Measurements from ENCODE around the gene ZNF658. TPM values are rescaled to one million over a fixed set of nuclear protein-coding genes. Genes with fewer than 3 reads are reported as not detected.
"Not testable (repeated sequence)": the region's sequence is repeated elsewhere in the genome, so short reads cannot be mapped to it uniquely, and the experiment has no call there.

The ZNF658 gene
- total RNA-seq, 1 experiment from 2014 or later = 3.5 TPM

DNA sequence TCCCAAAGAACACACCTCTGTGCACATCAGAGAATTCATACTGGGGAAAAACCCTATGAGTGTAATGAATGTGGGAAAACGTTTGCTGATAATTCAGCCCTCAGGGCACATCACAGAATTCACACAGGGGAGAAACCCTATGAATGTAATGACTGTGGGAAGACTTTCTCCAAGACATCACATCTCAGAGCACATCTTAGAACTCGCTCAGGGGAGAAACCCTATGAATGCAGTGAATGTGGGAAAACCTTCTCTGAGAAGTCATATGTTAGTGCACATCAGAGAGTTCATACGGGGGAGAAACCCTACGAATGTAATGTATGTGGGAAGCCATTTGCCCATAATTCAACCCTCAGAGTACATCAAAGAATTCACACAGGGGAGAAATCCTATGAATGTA is 19.5 kb downstream of the ZNF658 start:
- CTCF ChIA-PET; H3K4me1 ChIP-seq (ENCODE audit: insufficient read depth, low read length, poor library complexity, severe bottlenecking); H3K27me3 ChIP-seq (replicated peaks; ENCODE audit: insufficient read depth, low read depth, low read length, poor library complexity); H3K36me3 ChIP-seq (ENCODE audit: insufficient read depth, low read length, poor library complexity, severe bottlenecking); DNase-seq (ENCODE audit: low spot score); H3K9me3 ChIP-seq (ENCODE audit: low read depth, low read length, poor library complexity, severe bottlenecking); BruUV-seq (replicated peaks); intact Hi-C loops (cut with micrococcal nuclease; ENCODE audit: unreplicated experiment); H3K27ac ChIP-seq (ENCODE audit: low read depth, low read length, poor library complexity, severe bottlenecking); H3K4me3 ChIP-seq (ENCODE audit: low read depth, low read length, poor library complexity, severe bottlenecking); POLR2A ChIA-PET (ENCODE audit: low non-redundant PET): not testable (repeated sequence)

DNA sequence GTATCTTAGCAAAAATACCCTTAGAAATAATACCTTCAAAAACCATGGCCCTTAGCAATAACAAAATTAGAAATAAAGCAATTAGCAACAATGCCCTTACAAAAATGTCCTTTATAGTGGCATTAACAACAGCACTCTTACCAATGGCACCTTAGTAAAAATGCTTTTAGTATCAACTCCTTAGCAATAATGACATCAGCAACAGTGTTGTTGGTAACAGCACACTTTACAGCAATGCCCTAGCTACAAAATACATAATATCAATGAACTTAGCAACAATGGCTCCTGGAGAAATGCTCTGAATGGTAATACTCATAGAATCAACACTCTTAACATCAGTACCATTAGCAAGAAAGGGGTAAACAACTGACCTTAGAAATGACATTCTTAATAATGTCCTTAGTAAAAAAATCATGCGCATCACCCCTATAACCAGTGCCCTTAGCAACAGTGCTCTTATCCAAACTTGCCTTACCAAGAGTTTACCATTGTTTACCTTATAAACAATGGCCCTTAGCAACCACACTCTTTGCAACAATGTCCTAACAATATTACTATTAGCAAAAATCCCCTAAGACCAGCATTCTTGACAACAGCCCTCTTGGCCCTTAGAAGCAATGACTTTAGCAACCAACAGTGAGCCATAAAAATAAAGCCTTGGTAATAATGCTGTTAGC is 35.8 kb downstream of the ZNF658 start:
- H3K36me3 ChIP-seq (ENCODE audit: insufficient read depth, low read length, poor library complexity, severe bottlenecking); H3K27me3 ChIP-seq (replicated peaks; ENCODE audit: insufficient read depth, low read depth, low read length, poor library complexity); H3K4me1 ChIP-seq (ENCODE audit: insufficient read depth, low read length, poor library complexity, severe bottlenecking); POLR2A ChIA-PET (ENCODE audit: low non-redundant PET); H3K27ac ChIP-seq (ENCODE audit: low read depth, low read length, poor library complexity, severe bottlenecking); DNase-seq (ENCODE audit: low spot score); CTCF ChIA-PET; BruUV-seq (replicated peaks); H3K4me3 ChIP-seq (ENCODE audit: low read depth, low read length, poor library complexity, severe bottlenecking); H3K9me3 ChIP-seq (ENCODE audit: low read depth, low read length, poor library complexity, severe bottlenecking); intact Hi-C loops (cut with micrococcal nuclease; ENCODE audit: unreplicated experiment): not testable (repeated sequence)

DNA sequence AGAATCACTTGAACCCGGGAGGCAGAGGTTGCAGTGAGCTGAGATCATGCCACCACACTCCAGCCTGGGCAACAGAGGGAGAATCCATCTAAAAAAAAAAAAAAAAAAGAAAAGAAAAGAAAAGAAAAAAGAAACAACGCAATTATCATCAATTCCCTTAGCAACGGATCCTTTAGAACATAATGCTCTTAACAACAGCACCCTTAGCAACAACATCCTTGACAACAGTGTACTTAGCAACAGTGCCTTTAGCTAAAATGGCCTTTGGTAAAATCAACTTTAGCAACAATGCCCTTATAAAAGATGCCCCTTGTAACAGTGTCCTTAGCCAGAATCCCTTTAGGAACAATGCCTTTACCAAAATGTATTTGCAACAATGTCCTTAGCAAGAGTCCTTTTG is 37.1 kb downstream of the ZNF658 start:
- H3K27ac ChIP-seq (ENCODE audit: low read depth, low read length, poor library complexity, severe bottlenecking); H3K36me3 ChIP-seq (ENCODE audit: insufficient read depth, low read length, poor library complexity, severe bottlenecking); BruUV-seq (replicated peaks); H3K9me3 ChIP-seq (ENCODE audit: low read depth, low read length, poor library complexity, severe bottlenecking); H3K27me3 ChIP-seq (replicated peaks; ENCODE audit: insufficient read depth, low read depth, low read length, poor library complexity); CTCF ChIA-PET; H3K4me1 ChIP-seq (ENCODE audit: insufficient read depth, low read length, poor library complexity, severe bottlenecking); POLR2A ChIA-PET (ENCODE audit: low non-redundant PET); intact Hi-C loops (cut with micrococcal nuclease; ENCODE audit: unreplicated experiment); H3K4me3 ChIP-seq (ENCODE audit: low read depth, low read length, poor library complexity, severe bottlenecking); DNase-seq (ENCODE audit: low spot score): not testable (repeated sequence)

DNA sequence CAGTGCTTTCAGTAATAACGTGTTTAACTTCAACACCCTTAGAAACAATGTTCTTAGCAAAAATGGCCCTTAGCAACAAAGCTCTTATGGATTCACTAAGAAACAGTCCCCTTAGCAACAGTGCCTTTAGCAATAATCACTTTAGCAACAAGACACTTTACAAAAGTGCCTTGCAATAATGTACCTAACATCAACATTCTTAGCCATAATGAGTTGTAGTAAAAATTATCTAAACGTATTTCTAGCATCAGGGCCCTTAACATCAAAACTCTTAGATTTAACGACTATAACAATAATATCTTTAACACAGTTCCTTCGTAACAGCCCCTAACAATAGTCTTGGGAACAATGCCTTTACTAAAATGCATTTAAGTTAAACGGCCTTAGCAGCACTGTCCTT is 37.8 kb downstream of the ZNF658 start:
- H3K27ac ChIP-seq (ENCODE audit: low read depth, low read length, poor library complexity, severe bottlenecking); intact Hi-C loops (cut with micrococcal nuclease; ENCODE audit: unreplicated experiment); CTCF ChIA-PET; H3K27me3 ChIP-seq (replicated peaks; ENCODE audit: insufficient read depth, low read depth, low read length, poor library complexity); POLR2A ChIA-PET (ENCODE audit: low non-redundant PET); BruUV-seq (replicated peaks); H3K9me3 ChIP-seq (ENCODE audit: low read depth, low read length, poor library complexity, severe bottlenecking); DNase-seq (ENCODE audit: low spot score); H3K4me3 ChIP-seq (ENCODE audit: low read depth, low read length, poor library complexity, severe bottlenecking); H3K4me1 ChIP-seq (ENCODE audit: insufficient read depth, low read length, poor library complexity, severe bottlenecking); H3K36me3 ChIP-seq (ENCODE audit: insufficient read depth, low read length, poor library complexity, severe bottlenecking): not testable (repeated sequence)

DNA sequence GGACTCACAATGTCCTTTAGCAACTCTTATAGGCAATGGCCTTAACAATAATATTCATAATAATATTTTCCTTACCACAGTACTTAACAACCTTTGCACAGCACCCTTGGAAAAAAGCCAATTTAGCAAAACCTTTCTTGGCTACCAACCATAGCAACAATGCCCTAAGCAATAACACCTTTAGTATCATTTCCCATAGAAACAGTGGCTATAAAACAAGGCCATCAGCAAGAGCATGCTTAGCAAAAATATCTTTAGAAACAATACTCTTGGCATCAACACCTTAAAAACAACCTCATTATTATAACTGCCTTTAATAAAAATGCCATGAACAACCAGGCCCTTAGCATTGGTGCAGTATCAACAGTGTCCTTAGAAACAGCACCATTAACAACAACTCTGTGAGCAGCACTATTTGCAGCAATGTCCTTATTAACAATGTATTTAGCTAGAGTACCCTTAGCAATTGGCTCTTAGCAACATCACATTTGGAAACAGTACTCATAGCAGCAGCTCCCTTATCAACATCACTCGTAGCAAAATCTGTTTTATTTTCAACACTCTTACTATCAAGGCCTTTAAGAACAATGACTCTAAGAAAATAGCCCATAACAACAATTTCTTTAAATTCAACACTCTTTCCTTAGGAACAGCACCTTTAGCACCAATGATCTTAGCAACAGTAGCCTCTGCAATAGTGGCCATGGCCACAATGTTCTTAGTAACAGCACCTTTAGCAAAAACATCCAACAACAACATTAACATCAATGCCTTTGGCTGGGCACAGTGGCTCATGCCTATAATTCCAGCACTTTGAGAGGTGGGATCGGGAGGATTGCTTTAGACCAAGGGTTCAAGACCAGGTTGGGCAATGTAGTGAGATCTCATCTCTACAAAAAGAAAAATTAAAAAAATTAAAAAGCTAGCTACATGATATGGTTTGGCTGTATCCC is 39.6 kb downstream of the ZNF658 start:
- H3K27me3 ChIP-seq (replicated peaks; ENCODE audit: insufficient read depth, low read depth, low read length, poor library complexity); POLR2A ChIA-PET (ENCODE audit: low non-redundant PET); H3K4me3 ChIP-seq (ENCODE audit: low read depth, low read length, poor library complexity, severe bottlenecking); H3K36me3 ChIP-seq (ENCODE audit: insufficient read depth, low read length, poor library complexity, severe bottlenecking); DNase-seq (ENCODE audit: low spot score); CTCF ChIA-PET; H3K27ac ChIP-seq (ENCODE audit: low read depth, low read length, poor library complexity, severe bottlenecking); BruUV-seq (replicated peaks); H3K9me3 ChIP-seq (ENCODE audit: low read depth, low read length, poor library complexity, severe bottlenecking); intact Hi-C loops (cut with micrococcal nuclease; ENCODE audit: unreplicated experiment); H3K4me1 ChIP-seq (ENCODE audit: insufficient read depth, low read length, poor library complexity, severe bottlenecking): not testable (repeated sequence)

DNA sequence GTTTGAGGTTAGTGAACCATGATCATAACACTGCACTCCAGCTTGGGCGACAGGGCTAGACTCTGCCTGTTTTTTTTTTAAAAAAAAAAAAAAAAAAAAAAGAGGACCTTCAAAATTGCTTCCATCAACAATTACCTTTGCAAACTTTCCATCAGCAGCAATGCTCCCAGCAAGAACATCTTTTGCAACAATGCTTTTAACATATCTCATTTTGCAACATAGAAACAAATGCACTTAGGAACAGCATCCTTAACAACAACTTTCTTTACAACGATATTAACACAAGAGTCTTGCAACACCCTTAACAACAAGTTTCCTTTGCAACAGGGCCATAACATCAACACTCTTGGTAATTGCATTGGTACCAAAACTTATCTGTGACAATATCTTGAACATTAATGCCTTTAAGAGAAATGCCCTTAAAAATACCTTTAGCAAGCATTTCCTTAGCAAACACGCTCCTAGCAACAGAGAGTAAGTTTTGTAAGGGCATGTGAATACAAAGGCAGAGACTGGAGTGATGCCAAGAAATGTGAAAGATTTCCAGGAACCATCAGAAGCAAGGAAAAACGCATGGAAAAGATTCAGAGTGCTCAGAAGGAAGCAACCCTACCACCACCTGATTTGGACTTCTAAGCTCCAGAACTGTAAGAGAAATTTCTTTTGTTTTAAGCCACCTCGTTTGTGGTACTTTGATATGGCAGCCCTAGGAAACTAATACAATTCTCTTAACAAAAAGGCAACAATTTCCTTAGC is 42.1 kb downstream of the ZNF658 start:
- CTCF ChIA-PET; BruUV-seq (replicated peaks): not testable (repeated sequence)

DNA sequence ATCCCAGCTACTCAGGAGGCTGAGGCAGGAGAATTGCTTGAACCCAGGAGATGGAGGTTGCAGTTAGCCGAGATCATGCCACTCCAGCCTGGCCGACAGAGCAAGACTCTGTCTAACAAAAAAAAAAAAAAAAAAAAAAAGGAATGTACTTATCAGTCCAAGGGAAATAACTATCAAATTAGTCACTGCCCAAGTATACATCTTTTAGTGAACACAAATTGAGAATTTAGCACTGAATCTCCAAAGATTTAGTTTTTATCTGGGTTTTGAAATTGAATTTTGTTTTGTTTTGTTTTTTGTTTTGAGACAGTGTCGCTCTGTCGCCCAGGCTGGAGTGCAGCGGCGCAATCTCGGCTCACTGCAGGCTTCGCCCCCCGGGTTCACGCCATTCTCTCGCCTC is 52.1 kb downstream of the ZNF658 start:
- intact Hi-C loops (cut with micrococcal nuclease; ENCODE audit: unreplicated experiment); DNase-seq (ENCODE audit: low spot score); H3K4me3 ChIP-seq (ENCODE audit: low read depth, low read length, poor library complexity, severe bottlenecking); BruUV-seq (replicated peaks); H3K4me1 ChIP-seq (ENCODE audit: insufficient read depth, low read length, poor library complexity, severe bottlenecking); H3K27me3 ChIP-seq (replicated peaks; ENCODE audit: insufficient read depth, low read depth, low read length, poor library complexity); H3K9me3 ChIP-seq (ENCODE audit: low read depth, low read length, poor library complexity, severe bottlenecking); H3K36me3 ChIP-seq (ENCODE audit: insufficient read depth, low read length, poor library complexity, severe bottlenecking); H3K27ac ChIP-seq (ENCODE audit: low read depth, low read length, poor library complexity, severe bottlenecking); POLR2A ChIA-PET (ENCODE audit: low non-redundant PET); CTCF ChIA-PET: not testable (repeated sequence)

More for the DNA sequence above, 42.1 kb downstream of the ZNF658 start:
- H3K36me3 ChIP-seq (ENCODE audit: insufficient read depth, low read length, poor library complexity, severe bottlenecking); H3K27me3 ChIP-seq (replicated peaks; ENCODE audit: insufficient read depth, low read depth, low read length, poor library complexity); intact Hi-C loops (cut with micrococcal nuclease; ENCODE audit: unreplicated experiment); H3K4me1 ChIP-seq (ENCODE audit: insufficient read depth, low read length, poor library complexity, severe bottlenecking); H3K4me3 ChIP-seq (ENCODE audit: low read depth, low read length, poor library complexity, severe bottlenecking); POLR2A ChIA-PET (ENCODE audit: low non-redundant PET); H3K9me3 ChIP-seq (ENCODE audit: low read depth, low read length, poor library complexity, severe bottlenecking); DNase-seq (ENCODE audit: low spot score); H3K27ac ChIP-seq (ENCODE audit: low read depth, low read length, poor library complexity, severe bottlenecking): not testable (repeated sequence)
